ENCODE results near the gene AKAP6. TPM values are rescaled to one million over a fixed set of nuclear protein-coding genes. Genes with fewer than 3 reads are reported as not detected.

The AKAP6 gene
- total and polyA plus RNA-seq, 5 donors = 15.8 to 138 (median 115) TPM

- no peak overlapping the region for H3K27ac ChIP-seq (ENCODE audit: low read length)
- intact Hi-C loops (cut with DNase I) = no loop called here
Measured at GRCh38 chr14:32310876-32311275, 18.2 kb upstream of the AKAP6 start.

GRCh38 chr14:32311294-32312009 lies 17.6 kb upstream of the AKAP6 start:
- Histone ChIP-seq H3K27ac (ENCODE audit: low read length) (peak overlapping the region; percentile 24), H3K4me1 (ENCODE audit: control insufficient read depth, insufficient read depth, low read length) (peaks cover 5% of the 10 kb centered on the region), H3K27me3 (ENCODE audit: control insufficient read depth, insufficient read depth) (no peaks in the 10 kb centered on the region), H3K4me3 (ENCODE audit: low read length) (no peak overlapping the region), H3K9me3 (ENCODE audit: control insufficient read depth, low read length) (no peaks in the 10 kb centered on the region)
- intact Hi-C loops (cut with DNase I) = no loop called here
- ATAC-seq (no peak), DNase-seq (no peak)
- WGBS = 63% methylated on average over 3 of the region's 3 CpGs

More at GRCh38 chr14:32310876-32311275, 18.2 kb upstream of the AKAP6 start:
- no peaks in the 10 kb centered on the region for H3K9me3 ChIP-seq (ENCODE audit: control insufficient read depth, low read length)
- no peak for ATAC-seq
- H3K4me3 ChIP-seq (ENCODE audit: low read length) = no peak overlapping the region
- H3K27me3 ChIP-seq (ENCODE audit: control insufficient read depth, insufficient read depth) = no peaks in the 10 kb centered on the region
- DNase-seq = no peak
- peaks cover 5% of the 10 kb centered on the region for H3K4me1 ChIP-seq (ENCODE audit: control insufficient read depth, insufficient read depth, low read length)

GRCh38 chr14:32312010-32312331 lies 17.1 kb upstream of the AKAP6 start:
- peaks cover 5% of the 10 kb centered on the region for H3K4me1 ChIP-seq (ENCODE audit: control insufficient read depth, insufficient read depth, low read length)
- H3K27ac ChIP-seq (ENCODE audit: low read length) = no peak overlapping the region
- no peak overlapping the region for H3K4me3 ChIP-seq (ENCODE audit: low read length)
- no peak for DNase-seq
- 56% methylated on average over 4 of the region's 4 CpGs for WGBS
- H3K27me3 ChIP-seq (ENCODE audit: control insufficient read depth, insufficient read depth) = no peaks in the 10 kb centered on the region
- intact Hi-C loops (cut with DNase I) = no loop called here
- H3K9me3 ChIP-seq (ENCODE audit: control insufficient read depth, low read length) = no peaks in the 10 kb centered on the region
- ATAC-seq = no peak

- H3K9me3 ChIP-seq (ENCODE audit: control insufficient read depth, low read length) = no peaks in the 10 kb centered on the region
- H3K4me3 ChIP-seq (ENCODE audit: low read length) = no peak overlapping the region
- peaks cover 5% of the 10 kb centered on the region for H3K4me1 ChIP-seq (ENCODE audit: control insufficient read depth, insufficient read depth, low read length)
- intact Hi-C loops (cut with DNase I) = no loop called here
- no peak for ATAC-seq
- H3K27me3 ChIP-seq (ENCODE audit: control insufficient read depth, insufficient read depth) = no peaks in the 10 kb centered on the region
- H3K27ac ChIP-seq (ENCODE audit: low read length) = no peak overlapping the region
- 92% methylated on average over 5 of the region's 5 CpGs for WGBS
- no peak for DNase-seq
Measured at GRCh38 chr14:32313844-32314376, 15.2 kb upstream of the AKAP6 start.

DNA sequence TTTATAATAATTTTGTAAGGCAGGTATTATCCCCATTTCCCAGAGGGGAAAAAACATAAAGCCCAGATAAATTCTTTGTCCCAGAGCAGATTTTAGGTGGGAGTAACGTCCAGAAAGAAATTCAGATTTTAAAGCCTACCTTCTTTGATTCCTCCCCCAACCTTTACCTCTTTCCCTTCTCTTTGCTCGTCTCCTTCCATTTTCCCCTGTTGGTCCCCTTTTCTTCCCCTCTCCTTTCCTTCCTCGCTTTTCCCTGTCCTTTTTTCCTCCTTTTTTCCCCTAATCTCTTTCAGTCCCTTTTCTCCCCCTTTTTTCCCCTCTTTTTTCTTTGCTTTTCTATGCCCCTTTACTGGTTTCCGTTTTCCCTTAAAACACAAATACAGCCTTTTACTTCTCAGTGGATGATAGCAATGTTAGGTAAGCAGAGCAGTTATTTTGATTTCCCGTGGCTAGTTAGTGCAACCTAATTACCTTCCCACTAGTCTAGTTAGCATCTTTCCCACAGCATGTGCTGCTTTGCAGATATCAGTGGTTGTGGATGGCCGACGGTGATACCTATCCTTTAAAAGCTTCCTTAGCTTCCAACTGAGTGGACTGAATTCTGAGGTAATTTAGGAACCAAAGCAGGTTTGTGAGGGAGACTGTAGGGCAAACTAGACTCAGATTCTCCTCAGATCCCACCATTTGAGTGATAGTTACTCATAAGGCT lies 10.9 kb upstream of the AKAP6 start:
- intact Hi-C loops (cut with DNase I) = no loop called here

GRCh38 chr14:32319368-32320049 lies 9.6 kb upstream of the AKAP6 start:
- Histone ChIP-seq H3K27me3 (ENCODE audit: control insufficient read depth, insufficient read depth) (no peaks in the 10 kb centered on the region), H3K4me1 (ENCODE audit: control insufficient read depth, insufficient read depth, low read length) (no peaks in the 10 kb centered on the region), H3K4me3 (ENCODE audit: low read length) (no peak overlapping the region), H3K27ac (ENCODE audit: low read length) (no peak overlapping the region), H3K9me3 (ENCODE audit: control insufficient read depth, low read length) (no peaks in the 10 kb centered on the region)
- no peak for ATAC-seq
- DNase-seq = no peak
- intact Hi-C loops (cut with DNase I) = no loop called here

More for the DNA sequence above, 10.9 kb upstream of the AKAP6 start:
- no peak overlapping the region for H3K27ac ChIP-seq (ENCODE audit: low read length)
- no peaks in the 10 kb centered on the region for H3K9me3 ChIP-seq (ENCODE audit: control insufficient read depth, low read length)
- WGBS = 79% methylated on average over 7 of the region's 7 CpGs
- no peak overlapping the region for H3K4me3 ChIP-seq (ENCODE audit: low read length)
- ATAC-seq (no peak), DNase-seq (no peak)
- no peaks in the 10 kb centered on the region for H3K27me3 ChIP-seq (ENCODE audit: control insufficient read depth, insufficient read depth)
- H3K4me1 ChIP-seq (ENCODE audit: control insufficient read depth, insufficient read depth, low read length) = no peaks in the 10 kb centered on the region

DNA sequence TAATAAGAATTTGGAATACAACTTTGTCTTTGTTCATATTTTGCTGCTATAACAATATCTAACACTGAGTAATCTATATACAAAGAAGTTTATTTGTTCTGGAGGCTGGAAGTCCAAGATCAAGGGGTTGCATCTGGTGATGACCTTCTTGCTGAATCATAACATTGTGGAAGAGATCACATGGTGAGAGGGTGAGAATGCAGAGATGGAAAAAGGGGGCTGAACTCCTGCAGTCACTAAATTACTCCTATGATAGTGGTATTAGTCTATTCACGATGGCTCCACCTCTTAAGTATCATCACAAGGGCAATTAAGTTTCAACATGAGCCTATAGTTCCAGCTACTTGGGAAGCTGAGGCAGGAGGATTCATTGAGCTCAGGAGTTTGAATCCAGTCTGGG lies 4.5 kb upstream of the AKAP6 start:
- DNase-seq = no peak

GRCh38 chr14:32327255-32327961 lies 1.7 kb upstream of the AKAP6 start:
- peak in 1 of 2 donors; percentile 41 for ATAC-seq
- peaks cover 2% of the 10 kb centered on the region for H3K4me1 ChIP-seq (ENCODE audit: control insufficient read depth, insufficient read depth, low read length)
- H3K4me3 ChIP-seq (ENCODE audit: low read length) = no peak overlapping the region
- 75% methylated on average over 2 of the region's 2 CpGs for WGBS
- intact Hi-C loops (cut with DNase I) = no loop called here
- DNase-seq = no peak
- no peak overlapping the region for H3K27ac ChIP-seq (ENCODE audit: low read length)
- H3K9me3 ChIP-seq (ENCODE audit: control insufficient read depth, low read length) = no peaks in the 10 kb centered on the region
- H3K27me3 ChIP-seq (ENCODE audit: control insufficient read depth, insufficient read depth) = no peaks in the 10 kb centered on the region

More for the DNA sequence above, 4.5 kb upstream of the AKAP6 start:
- intact Hi-C loops (cut with DNase I) = no loop called here
- 85% methylated on average over 1 of the region's 1 CpG for WGBS
- no peak overlapping the region for H3K4me3 ChIP-seq (ENCODE audit: low read length)
- no peak for ATAC-seq
- no peaks in the 10 kb centered on the region for H3K4me1 ChIP-seq (ENCODE audit: control insufficient read depth, insufficient read depth, low read length)
- H3K27me3 ChIP-seq (ENCODE audit: control insufficient read depth, insufficient read depth) = no peaks in the 10 kb centered on the region
- no peak overlapping the region for H3K27ac ChIP-seq (ENCODE audit: low read length)
- H3K9me3 ChIP-seq (ENCODE audit: control insufficient read depth, low read length) = no peaks in the 10 kb centered on the region

- Histone ChIP-seq H3K27me3 (ENCODE audit: control insufficient read depth, insufficient read depth) (no peaks in the 10 kb centered on the region), H3K27ac (ENCODE audit: low read length) (no peak overlapping the region), H3K4me1 (ENCODE audit: control insufficient read depth, insufficient read depth, low read length) (peaks cover 2% of the 10 kb centered on the region), H3K9me3 (ENCODE audit: control insufficient read depth, low read length) (no peaks in the 10 kb centered on the region), H3K4me3 (ENCODE audit: low read length) (no peak overlapping the region)
- intact Hi-C loops (cut with DNase I) = no loop called here
- DNase-seq (no peak), ATAC-seq (no peak)
- WGBS = 74% methylated on average over 2 of the region's 2 CpGs
Measured at GRCh38 chr14:32329690-32330285, 690 bp downstream of the AKAP6 start.

DNA sequence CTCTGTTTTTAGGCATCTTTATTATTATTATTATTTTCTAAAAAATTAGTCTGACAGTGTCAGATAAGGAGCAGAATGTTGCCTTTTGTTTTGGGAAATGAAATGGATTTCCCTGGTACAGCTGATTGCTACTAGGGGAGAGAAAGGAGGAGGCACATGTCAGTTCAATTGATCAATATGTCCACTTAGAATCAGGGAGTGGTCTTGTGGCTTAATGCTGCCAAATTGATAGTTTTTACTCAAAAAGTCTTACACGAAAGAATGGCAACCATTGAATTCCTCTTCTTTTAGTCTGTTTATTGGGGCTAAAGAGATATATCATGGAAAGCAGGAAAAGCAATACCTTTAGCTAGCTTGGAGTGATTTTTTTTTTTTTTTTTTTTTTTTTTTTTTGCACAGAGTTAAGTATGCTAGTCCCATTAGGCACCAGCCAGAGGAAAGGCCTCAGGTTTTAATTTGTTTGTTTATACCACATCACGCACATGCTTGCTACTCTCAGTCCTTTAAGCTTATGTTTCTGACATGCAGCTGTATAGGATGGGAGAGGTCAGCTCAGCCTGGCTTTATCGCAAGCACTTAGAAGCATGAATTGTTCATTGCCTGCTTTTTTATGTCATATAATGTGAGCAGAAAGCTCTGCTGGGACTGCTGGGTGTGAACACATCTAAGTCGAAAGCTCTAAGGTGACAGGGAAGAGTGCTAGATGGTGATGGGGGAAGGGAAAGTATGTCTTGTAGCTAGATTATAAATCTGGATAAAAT lies 1.4 kb downstream of the AKAP6 start:
- Histone ChIP-seq H3K27ac (ENCODE audit: low read length) (no peak overlapping the region), H3K9me3 (ENCODE audit: control insufficient read depth, low read length) (no peaks in the 10 kb centered on the region), H3K4me1 (ENCODE audit: control insufficient read depth, insufficient read depth, low read length) (peaks cover 2% of the 10 kb centered on the region), H3K27me3 (ENCODE audit: control insufficient read depth, insufficient read depth) (no peaks in the 10 kb centered on the region), H3K4me3 (ENCODE audit: low read length) (no peak overlapping the region)
- 74% methylated on average over 4 of the region's 4 CpGs for WGBS
- intact Hi-C loops (cut with DNase I) = no loop called here
- ATAC-seq = no peak
- no peak for DNase-seq

Measured in right cardiac atrium (tissue), 5 donors.